HG02588 (cell line): ENCODE data around the gene WDR70.
"Not testable (repeated sequence)": the region's sequence is repeated elsewhere in the genome, so short reads cannot be mapped to it uniquely, and the experiment has no call there.

Experiments used
- ATAC-seq: cut with Tn5 transposase; IDR thresholded peaks from one replicate; pipeline ENCODE4 v1.9.1; 2021; ENCODE audit warnings: mild to moderate bottlenecking, moderate library complexity; ENCODE audit not compliant: unreplicated experiment

Gene WDR70

GRCh38 chr5:37379100-37379628 lies at the start of gene WDR70:
TSS of gene WDR70 (plus strand) at chr5:37379318. CDS start at chr5:37379368, 50 bp downstream.
- peak; percentile 99 for ATAC-seq

GRCh38 chr5:37334754-37335153 lies 44.4 kb upstream of the WDR70 start:
- not testable (repeated sequence) for ATAC-seq

DNA sequence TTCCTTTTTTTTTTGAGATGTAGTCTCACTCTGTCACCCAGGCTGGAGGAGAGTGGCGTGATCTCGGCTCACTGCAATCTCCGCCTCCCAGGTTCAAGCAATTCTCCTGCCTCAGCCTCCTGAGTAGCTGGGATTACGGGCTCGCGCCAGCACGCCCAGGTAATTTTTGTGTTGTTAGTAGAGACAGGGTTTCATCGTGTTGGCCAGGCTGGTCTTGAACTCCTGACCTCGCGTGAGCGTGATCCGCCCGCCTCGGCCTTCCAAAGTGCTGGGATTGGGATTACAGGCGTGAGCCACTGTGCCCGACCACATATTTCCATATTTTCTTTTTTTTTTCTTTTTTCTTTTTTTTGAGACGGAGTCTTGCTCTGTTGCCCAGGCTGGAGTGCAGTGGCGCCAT lies 36.4 kb upstream of the WDR70 start:
- ATAC-seq, result not testable (repeated sequence)

GRCh38 chr5:37355161-37355560 lies 24.0 kb upstream of the WDR70 start:
- ATAC-seq, result no peak

DNA sequence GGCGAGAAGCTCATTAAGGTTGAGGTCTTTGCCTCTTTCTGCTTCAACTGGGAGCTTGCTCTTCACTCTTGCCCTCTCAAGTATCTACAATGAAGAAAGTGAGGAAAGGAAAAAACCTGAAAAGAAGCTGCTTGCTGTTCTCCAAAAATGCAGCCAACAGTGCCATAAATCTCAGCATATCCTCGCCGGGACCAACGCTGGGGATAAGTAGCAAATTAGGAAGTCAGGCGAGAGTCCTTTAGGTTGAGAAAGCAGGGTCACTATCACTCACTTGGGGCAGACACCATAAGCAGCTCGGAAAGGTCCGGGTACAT lies 8.6 kb upstream of the WDR70 start:
- ATAC-seq, result no peak

GRCh38 chr5:37370864-37371726 lies 8.0 kb upstream of the WDR70 start, which contains the start of gene NUP155:
TSS of gene NUP155 (minus strand) at chr5:37371106. CDS start at chr5:37370977, 129 bp downstream.
- peak; percentile 96 for ATAC-seq

- ATAC-seq, result no peak
These were observed 4.0 kb upstream of the WDR70 start for GRCh38 chr5:37375091-37375490.

DNA sequence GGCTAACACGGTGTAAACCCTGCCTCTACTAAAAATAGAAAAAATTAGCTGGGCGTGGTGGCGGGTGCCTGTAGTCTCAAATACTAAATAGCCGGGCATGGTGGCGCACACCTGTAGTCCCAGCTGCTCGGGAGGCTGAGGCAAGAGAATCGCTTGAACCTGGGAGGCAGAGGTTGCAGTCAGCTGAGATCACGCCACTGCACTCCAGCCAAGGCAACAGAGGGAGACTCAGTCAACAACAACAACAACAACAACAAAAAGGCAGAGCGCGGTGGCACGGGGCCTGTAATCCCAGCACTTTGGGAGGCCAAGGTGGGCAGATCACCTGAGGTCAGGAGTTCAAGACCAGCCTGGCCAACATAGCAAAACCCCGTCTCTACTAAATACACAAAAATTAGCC lies 1.1 kb upstream of the WDR70 start:
- ATAC-seq, result not testable (repeated sequence)

DNA sequence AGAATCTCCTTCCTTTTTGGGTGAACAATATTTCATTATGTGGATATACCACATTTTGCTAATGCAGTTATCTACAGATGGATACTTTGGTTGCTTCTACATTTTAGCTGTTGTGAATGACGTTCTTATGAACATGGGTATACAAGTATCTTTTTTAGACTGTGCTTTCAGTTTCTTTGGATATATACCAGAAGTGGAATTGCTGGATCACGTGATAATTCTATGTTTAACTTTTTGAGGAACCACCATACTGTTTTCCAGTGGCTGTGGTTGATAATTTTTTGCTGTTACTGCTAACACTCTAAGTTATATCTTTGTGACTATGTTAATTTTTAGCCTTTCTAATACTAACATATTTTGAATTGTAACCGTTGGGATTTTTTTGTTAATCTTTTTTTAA lies 12.5 kb downstream of the WDR70 start:
- ATAC-seq, result no peak

GRCh38 chr5:37396352-37396751 lies 17.2 kb downstream of the WDR70 start:
- no peak for ATAC-seq

DNA sequence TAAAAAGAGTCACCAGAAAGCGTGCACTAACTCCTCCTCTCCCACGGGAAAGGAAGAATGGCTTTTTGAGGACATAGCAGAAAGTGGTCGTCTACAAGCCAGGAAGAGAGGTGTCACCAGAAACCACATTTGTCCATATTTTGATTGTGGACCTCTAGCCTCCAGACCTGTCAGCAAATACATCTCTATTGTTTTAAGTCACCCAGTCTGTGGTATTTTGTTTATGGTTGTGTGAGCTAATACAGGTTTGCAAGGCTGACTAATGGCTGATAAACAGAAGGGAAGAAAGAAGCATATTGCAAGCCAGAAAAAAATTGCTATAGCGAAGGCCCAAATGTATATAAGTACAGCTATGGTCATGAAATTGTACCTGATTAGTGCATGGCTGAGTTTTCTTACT lies 21.4 kb downstream of the WDR70 start:
- ATAC-seq, result no peak

GRCh38 chr5:37412515-37412914 lies 33.4 kb downstream of the WDR70 start:
- ATAC-seq, result no peak

DNA sequence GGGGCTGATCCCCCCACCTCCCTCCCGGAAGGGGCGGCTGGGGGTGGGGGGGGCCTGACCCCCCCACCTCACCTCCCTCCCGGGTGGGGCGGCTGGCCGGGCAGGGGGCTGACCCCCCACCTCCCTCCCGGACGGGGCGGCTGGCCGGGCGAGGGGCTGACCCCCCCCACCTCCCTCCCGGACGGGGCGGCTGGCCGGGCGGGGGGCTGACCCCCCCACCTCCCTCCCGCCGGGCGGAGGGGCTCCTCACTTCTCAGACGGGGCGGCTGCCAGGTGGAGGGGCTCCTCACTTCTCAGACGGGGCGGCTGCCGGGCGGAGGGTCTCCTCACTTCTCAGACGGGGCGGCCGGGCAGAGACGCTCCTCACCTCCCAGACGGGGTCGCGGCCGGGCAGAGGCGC lies 36.3 kb downstream of the WDR70 start:
- not testable (repeated sequence) for ATAC-seq

DNA sequence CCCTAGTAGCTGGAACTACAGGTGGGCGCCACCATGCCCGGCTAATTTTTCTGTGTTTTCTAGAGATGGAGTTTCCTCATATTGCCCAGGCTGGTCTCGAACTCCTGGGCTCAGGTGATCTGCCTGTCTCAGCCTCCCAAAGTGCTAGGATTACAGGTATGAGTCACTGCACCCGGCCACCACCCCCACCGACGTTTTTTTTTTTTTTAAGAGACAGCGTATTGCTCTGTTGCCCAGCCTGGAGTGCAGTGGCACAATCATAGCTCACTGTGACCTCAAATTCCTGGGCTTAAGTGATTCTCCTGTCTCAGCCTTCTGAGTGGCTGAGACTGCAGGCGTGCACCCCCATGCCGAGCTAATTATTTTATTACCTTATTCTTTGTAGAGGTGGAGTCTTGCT lies 38.2 kb downstream of the WDR70 start:
- no peak for ATAC-seq

DNA sequence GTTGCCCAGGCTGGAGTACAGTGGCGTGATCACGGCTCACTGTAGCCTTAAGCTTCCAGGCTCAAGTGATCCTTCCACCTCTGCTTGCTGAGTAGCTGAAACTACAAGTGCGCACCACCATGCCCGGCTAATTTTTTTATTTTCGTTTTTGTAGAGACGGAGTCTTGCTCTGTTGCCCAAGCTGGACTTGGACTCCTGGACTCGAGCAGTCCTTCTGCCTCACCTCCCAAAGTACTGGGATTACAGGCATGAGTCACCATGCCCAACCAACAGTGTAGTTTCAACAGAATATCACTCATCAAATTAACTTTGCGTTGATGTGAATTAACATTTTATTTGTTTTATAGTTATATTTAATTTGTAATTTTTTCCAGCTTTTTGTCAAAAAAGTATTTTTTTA lies 45.3 kb downstream of the WDR70 start:
- ATAC-seq, result no peak

- no peak for ATAC-seq
These were observed 48.9 kb downstream of the WDR70 start for GRCh38 chr5:37428044-37428443.

DNA sequence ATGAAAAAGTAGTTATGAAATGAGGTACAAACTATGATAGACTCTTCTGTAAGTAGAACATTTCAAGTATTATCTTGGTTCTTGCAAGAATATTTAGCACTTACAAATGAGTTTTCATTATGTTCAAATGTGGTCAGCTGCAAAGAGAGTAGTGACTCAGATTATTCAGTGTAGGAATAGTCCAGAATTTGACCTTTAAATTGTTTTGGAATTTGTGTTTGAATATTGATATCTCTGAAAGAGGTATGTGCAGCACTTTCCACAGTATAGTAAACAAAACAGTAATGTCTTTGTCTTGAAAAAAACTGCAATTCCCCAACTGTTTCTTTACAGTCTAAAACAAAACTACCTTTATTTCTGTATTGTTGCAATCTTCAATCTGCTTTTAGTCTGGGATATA lies 56.1 kb downstream of the WDR70 start:
- no peak for ATAC-seq

- peak; percentile 60 for ATAC-seq
These were observed 57.2 kb downstream of the WDR70 start for GRCh38 chr5:37436146-37436934.

GRCh38 chr5:37437711-37438110 lies 58.6 kb downstream of the WDR70 start:
- ATAC-seq, result no peak

DNA sequence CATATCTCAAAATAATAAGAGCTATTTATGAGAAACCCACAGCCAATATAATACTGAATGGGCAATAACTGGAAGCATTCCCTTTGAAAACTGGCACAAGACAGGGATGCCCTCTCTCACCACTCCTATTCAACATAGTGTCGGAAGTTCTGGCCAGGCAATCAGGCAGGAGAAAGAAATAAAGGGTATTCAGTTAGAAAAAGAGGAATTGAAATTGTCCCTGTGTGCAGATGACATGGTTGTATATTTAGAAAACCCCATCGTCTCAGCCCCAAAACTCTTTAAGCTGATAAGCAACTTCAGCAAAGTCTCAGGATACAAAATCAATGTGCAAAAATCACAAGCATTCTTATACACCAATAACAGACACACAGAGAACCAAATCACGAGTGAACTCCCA lies 66.7 kb downstream of the WDR70 start:
- ATAC-seq, result not testable (repeated sequence)

GRCh38 chr5:37448941-37449340 lies 69.8 kb downstream of the WDR70 start:
- no peak for ATAC-seq

GRCh38 chr5:37451991-37452390 lies 72.9 kb downstream of the WDR70 start:
- ATAC-seq, result not testable (repeated sequence)
